ENCODE data around the gene PSD2.

DNA sequence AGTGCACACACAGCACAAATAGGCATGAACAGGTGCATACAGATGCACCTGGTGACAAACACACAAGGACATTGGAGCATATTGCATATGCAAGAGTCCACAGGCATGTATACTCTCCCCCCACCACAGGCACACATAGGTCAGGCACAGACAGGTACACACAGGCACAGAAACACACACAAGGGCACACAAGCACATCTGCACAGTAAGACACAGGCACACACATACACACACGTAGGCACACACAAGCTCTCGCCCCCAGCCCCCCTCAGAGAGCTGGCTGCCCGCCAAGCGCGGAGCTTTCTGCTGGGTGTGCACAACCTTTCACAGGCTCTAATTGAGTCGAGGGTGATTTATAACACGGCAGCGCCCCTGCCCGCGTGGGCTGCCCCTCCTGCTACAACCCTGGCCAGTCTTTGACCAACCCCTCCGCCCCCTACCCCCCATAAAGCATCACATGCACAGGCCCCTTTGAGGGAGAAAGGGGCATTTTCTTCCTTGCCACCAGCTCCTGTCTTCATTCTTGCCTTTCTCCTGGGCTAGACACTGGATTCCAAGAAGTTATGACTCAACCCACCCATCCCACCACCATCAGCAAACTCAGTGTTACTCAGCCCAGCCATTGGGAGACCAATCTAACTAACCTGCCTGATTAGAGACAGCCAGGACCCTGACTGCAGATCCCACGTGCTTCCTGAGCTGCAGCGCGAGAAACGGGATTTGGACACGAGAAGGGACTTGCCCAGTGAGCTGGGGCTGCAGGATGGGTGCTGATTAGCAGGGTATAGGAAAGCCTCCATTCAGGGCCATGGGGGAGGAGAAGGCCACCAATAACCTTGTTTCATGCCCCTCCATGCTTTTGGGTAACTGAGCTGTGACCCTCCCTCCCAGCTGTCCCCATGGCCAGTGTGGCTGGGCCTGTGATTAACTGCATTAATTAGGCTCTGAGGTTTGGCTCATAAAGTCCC, 42.8 kb upstream of the PSD2 start:
- TF ChIP-seq EZH2 (IDR thresholded peaks at IDR 0.05; ENCODE audit: borderline replicate concordance, insufficient read depth, low read depth, low read length, poor library complexity, severe bottlenecking): no peak
- TF ChIP-seq, protein P1, sequence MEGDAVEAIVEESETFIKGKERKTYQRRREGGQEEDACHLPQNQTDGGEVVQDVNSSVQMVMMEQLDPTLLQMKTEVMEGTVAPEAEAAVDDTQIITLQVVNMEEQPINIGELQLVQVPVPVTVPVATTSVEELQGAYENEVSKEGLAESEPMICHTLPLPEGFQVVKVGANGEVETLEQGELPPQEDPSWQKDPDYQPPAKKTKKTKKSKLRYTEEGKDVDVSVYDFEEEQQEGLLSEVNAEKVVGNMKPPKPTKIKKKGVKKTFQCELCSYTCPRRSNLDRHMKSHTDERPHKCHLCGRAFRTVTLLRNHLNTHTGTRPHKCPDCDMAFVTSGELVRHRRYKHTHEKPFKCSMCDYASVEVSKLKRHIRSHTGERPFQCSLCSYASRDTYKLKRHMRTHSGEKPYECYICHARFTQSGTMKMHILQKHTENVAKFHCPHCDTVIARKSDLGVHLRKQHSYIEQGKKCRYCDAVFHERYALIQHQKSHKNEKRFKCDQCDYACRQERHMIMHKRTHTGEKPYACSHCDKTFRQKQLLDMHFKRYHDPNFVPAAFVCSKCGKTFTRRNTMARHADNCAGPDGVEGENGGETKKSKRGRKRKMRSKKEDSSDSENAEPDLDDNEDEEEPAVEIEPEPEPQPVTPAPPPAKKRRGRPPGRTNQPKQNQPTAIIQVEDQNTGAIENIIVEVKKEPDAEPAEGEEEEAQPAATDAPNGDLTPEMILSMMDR (IDR thresholded peaks at IDR 0.05): no peak
